Kasumi-1 (cell line): ENCODE results near the gene CBFA2T2.
A peak's percentile ranks its signal among the peaks of the same experiment; 100 is the strongest.

Experiments used
- DNase-seq, 2 experiments: peaks; one replicate each; lab custom pipeline; 2025; lab: John Stamatoyannopoulos, UW

The CBFA2T2 gene

DNA sequence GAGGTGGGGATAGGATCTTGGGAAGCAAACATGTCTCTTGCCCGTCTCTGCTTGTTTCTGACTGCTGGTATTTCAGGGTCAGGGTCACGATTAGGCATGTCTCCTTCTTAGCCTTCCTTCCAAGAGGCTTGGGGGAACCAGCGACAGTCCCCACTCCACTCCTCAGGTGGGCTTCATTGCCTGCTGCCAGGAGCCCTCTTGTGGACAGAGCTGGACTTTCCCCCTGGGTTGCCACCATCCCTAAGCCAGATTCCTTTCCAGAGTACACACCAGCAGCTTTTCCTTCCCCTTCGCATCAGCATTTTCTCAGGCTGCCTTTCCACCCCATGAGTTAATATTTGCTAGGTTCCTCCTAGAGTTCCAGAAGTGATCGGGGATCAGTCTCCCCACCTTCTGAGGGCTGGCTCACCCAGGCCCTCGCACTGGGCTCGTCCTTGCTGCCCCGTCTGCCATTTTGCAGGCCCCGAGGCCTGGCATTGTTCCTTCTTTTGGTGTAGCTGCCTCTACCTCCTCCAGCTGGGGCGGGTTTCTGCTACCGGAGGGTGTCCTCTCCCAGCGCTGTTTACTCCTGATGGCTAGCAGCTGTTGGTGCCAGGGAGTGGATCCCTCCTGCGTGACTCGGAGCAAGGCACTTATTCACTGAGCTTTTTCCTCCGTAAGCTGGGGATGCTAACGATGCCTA is 163.5 kb downstream of the CBFA2T2 start:
- DNase-seq, result peak; percentile 65 to 67

DNA sequence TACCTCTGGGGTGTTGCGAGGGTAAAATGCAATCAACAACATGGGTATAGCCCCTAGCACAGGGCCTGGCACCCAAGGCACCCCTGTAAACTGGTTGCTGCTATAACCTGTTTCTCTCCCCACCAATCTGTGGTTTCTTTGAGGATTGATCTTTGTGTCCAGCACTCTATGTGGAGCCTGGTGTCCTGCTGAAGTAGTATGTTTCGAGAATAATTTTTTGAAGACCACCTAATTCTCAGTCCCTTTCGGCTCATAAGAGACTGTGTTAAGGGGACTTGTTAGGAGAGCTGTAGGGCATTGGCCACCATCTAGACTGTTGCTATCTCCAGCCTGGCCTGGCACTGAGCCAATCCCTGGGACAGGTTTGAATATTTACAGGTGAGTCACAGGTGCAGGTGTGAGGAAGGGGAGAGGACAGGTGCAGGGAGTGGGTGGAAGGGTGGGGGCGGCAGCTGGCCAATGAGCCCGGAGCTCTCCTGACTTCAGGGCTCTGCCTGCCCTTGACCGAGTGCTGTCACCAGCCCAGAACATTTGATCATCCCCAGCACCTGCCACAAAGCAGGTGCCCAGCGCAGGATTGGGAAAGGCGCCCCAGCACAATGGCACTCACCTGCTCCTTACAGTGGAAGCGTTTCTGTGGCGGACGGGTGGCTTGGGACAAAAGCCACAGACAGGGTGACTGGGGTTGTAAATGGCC is 164.2 kb downstream of the CBFA2T2 start:
- no peak for DNase-seq

DNA sequence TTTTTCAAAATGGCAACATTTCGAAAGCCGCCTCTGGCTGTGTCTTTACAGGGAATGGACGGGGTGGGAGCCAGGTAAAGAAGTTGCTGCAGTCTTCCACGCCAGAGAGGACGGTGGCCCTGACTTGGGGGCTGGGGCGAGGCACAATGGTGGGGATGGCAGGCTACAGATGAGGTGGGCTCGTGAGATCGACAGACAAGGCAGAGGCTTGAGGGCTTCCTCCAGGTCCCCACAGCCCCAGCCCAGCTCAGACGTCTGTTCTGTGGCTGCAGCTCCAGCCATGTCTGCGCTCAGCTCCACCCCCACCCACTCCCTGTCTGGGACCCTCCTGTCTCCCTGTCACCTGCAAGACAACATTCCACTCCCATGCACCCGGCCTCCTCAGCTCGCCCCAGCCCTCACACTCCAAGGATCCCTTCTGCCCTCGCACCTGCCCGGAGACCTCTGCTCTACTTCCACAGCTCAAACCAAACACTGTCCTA is 164.8 kb downstream of the CBFA2T2 start:
- no peak for DNase-seq

DNA sequence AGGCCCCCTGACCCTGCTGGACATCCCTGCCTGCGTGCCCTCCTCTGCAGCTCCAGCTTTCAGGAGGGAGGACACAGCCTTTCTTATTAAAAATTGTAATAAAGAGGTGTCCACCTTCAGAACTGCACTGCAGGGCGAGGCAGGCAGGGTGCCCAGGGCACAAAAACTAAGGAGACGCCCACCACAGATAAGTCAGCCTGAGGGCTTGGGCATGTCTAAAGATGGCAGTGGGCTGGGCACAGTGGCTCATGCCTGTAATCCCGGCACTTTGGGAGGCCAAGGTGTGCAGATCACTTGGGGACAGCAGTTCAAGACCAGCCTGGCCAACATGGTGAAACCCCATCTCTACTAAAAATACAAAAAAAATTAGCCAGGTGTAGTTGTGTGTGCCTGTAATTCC is 165.3 kb downstream of the CBFA2T2 start:
- no peak for DNase-seq

DNA sequence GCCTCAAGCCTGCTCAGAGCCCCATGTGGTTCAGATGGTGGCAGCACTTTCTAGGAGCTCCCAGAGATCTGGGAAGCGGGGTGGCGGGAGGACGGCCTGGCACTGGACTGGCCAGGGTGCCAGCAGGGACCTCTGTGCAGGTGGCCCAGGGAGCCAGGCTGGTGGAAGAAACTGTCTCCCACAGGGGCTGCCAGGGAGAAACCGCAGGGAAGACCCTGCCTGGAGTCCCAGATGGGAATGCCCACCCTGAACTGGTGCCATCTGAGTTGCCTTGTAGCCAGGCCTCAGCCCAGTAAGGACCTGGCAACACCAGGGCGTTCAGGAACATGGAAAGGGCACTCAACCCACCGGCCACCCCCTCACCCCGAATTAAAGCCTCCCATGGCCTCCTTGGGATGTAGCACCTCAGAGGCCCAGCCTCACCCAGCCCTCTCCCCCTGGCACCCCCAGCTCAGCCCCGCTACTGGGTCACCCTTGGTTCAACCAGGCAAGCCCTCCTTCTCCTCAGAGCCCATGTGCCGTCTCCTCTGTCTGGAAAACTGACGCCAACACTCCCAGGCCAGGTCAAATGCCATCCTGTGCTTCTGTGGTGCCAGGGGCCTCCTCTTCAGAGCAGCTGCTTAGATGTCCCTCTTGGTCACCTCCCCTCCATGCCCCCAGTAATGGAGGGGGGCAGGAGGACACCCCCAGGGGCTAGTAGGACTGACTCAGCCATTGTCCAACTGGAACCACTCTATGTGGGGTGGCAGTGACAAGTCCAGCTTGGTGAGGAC is 166.3 kb downstream of the CBFA2T2 start:
- no peak for DNase-seq

DNA sequence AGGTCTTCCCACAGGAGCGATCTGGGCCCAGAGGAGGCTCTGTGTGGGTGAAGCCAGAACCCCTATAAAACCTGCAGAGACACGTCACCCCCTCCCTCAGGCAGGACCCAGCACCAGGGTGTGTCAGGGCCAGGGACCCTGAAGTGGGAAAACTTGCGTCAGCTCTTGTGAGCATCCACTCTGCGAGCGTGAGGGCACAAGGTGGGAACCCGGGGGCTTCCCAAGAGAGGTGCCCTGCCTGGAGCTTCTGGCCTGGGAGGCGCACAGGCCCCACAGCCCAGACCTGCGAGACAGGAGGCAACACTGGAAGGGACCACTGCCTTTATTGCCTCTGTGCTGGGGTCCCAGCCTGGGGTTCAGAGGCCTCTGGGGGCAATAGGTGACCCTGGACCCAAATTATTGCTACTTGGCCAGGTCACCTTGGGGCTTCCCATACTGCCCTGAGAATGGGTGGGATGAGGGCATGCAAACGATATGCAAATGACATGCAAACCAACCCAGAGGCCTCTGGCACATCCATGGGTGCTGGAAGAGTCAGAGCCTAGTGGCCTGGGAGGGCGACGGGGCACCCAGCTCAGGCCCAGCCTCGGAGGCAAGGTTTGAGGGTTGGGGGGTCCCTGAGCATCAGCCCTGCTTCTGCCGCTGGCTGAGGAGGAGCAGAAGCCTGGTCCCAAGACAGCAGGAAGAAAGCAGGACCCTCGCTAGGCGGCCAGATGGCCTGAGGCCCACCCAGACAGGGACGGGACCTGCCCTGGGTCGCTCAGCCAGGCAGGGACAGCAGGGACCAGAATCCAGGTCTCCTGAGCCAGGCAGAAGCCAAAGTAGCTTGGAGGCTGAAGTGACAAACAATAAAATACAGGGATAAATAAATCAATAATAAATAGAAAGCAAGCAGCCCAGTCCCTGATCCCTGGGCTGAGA is 167.1 kb downstream of the CBFA2T2 start:
- DNase-seq, result no peak

DNA sequence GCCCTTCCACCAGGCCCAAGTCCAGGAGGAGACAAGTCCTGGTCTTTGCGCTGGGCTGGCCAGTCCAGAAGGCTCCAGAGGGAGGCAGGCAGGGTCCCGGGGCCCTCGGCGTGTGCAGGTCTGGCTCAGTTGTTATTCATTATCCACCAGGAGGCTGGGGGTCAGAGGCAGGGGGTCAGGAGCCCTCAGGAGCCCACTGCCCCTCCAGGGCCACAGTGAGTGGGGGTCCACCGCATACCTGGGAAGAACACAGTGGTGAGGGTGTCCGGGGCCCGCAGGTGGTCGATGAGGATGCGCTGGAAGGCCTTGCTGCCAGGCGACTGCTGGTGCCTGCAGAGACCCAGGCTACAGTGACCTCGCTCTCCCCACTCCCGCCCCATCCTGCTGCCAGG is 167.8 kb downstream of the CBFA2T2 start:
- DNase-seq, result no peak

DNA sequence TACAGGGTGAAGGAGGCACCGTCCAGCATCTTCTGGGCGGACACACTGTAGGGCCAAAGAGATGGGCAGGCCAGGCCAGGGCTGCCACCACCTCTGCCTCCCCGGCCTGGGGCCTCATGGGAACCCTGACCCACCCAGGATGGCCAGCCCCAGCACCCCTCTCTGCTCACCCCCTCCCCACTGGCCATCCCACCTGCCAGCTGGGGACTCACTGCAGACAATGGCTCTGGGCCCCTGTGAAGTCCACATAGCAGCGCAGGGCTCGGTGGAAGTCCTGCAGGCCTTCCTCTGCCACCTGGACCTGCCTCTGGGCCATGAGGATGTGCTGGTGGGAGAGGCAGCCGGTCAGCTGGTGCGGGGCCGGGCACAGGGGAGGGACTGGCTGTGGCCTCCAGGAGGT is 168.6 kb downstream of the CBFA2T2 start:
- DNase-seq, result no peak

DNA sequence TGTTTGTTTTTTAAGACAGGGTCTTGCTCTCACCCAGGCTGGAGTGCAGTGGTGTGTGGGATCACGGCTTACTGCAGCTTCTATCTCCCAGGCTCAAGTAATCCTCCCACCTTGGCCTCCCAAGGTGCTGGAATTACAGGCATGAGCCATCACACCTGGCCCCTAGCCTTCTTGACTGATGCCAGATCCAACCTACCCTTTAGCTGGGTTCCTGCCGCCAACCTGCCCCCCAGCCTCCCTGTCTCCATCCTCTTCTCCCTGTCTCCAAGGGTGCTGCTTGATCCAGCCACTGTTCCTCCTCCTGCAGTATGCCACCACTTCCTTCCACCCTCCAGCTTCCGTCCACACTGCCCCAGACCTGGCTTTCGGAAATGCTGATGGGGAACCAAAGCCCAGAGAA is 169.0 kb downstream of the CBFA2T2 start:
- DNase-seq, result no peak

DNA sequence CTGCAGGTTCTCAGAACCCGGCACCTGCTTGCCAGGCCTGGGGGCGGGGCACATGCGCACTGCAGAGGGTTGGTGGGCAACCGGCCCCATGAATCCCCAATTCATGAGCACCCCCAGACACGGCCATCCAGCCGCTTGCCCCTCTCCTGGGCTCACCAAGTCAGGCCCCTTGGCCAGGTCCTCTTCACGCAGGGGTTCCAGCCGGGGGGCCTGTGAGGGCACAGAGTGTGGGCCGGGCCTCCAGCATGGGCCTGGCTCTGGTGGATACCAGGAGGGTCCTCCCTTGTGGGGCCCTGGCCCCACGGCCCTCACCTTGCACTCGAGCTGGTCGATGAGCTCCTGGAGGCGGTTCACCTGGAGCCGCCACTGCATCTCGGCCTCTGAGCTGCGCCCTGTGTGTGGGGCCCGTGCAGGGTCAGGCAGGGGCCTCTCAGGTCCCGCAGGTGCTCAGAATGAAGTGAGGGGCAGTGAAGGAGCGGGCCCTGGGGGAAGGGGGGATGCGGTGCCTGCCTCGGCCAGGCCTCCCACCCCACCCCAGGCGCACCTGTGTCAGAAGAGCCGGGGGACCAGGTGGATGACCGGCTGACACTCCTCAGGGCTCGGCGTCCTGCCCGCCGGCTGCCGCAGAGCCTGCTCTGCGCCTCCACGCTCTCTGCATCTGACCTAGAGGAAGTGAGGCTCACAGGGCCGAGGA is 169.6 kb downstream of the CBFA2T2 start:
- no peak for DNase-seq

DNA sequence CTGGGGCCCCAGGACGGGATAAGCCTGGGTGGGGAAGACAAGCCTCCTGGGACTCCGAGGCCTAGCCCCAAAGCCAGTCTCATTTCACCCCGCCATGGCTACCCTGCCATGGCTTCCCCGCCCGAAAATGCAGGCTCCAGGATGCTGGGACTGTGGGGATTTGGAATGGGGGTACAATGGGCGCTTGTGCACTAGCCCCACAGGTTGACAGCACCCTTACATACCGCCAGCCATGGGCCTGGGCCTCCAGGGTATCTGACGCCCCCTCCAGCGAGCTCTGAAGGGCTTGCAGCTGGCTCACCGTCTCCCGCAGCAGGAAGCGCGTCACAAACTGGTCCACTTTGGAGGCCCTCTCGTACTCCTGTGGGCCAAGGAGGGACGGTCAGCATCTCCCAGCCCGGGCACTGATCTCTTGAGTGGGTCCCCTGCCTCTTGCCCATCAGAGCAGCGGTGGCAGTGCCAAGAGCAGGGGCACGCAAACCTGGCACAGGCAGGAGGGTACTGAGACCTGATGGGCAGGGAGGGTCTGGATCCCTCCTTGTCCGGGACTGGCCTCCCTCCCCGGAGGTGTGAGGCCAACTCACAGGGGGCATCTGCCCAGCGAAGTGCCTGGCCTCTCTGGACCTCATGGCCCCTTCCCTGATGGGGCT is 170.3 kb downstream of the CBFA2T2 start:
- no peak for DNase-seq

DNA sequence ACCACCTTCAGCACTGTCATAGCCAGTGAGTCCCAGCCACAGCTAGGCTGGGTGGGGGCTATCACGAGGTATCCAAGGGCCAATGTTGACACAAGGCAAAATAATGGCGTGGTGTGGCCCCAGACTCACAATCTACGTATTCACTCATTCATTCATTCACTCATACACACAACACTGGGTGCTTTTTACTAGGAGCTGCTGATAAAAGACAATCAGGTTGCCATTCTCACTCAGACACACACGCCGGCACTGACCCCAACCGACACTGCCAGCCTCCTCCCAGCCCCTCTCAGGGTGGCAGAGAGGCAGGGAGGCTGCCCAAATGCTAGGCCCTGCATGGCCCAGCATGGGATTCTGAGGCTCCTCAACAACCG is 170.8 kb downstream of the CBFA2T2 start:
- no peak for DNase-seq

DNA sequence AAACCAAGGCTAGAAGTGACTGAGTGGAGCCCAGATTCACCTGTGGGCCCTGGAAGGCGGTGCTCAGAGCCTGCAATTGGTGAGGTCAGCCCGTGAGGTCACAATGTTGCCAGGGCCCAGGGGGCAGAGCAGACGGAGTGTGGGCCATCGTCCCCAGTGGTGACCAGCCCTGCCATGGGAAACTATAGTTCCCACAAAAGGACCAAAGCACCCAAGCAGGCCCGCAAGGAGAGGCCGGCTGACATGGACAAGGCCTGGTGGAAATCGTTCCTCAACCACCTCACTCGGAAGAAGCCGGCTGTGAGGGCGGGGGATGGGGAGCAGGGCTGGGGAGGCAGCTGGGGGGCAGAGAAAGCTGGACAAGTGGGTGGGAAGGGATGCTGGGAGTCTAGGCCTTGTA is 172.3 kb downstream of the CBFA2T2 start, which contains the start of gene C20orf144:
Gene C20orf144 (plus strand): TSS at position 156 of the 400 bp plus-strand sequence. CDS start 19 bp downstream, at position 175.
- no peak for DNase-seq

DNA sequence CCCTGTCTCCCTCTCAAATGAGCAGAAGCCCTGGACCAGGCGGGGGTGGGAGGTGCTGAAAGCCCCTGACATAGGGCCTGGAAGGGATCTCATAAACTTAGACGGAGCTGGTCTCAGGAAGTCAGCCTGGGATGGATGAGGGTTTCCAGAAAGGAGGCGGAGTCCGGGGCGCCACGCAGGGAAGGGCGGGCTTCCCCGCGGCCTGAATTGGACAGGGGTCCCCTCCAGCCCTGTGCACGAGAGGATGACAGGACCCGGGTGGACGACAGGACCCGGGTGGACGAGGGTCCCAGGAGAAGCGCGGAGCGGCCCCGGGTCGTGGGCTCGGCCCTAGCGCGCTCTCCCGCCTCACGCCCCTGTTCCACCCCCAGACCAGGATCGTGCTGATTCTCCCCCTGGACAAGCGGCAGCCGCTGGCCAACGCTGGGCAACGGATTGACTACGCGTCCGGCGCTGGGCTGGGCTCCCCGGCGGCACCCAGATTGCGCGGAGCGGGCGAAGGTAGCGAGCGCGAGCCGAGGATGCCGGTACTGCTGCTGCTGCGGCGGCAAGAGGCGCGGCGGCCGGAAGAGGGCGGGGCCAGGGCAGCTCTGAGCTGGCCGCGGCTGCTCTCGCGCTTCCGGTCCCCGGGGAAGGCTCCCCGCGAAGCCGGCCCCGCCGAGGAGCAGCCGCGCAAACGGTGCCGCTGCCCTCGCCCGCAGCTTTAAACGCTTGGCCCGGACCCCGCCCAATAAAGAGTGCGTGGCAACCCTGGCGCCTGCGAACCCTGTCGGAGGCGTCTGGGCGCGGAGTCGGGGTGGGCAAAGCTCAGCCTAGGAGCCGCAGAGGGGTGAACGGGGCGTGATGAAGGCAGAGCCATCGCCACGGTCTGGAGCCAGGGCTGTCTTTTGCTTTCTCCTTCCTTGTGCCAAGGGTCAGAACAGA is 173.5 kb downstream of the CBFA2T2 start:
- peak; percentile 61 to 62 for DNase-seq

DNA sequence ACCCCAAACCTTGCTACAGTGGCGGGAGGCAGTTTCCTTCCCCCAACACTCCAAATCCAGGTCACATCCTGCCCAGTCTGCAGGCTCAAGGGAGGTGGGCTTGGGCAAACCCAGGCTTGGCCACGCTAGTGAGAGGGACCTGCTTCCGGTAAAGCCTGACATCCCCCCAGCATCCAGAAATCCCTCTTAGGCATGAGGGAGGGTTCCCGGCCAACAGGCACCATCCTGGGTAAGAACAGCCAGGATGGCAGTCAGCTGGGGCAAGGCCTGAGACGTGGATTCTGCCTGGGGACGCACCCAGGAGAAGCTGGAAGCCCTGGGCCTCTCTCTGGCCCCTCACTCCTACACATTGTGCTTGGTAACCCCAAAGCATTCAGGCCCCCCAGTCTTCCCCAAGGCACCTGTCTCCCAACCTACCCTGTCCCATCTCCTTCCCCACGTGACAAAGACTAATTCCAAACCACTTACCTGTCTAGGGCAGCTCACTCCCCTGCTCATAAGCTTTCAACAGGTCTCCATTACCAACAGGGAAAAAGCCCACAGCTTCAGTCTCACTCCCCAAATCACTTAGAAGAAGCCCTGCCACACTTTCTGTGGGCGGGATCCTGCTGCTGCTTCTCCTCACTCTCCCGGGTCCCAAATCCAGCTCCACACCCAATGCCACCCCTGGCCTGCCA is 174.3 kb downstream of the CBFA2T2 start:
- no peak for DNase-seq

DNA sequence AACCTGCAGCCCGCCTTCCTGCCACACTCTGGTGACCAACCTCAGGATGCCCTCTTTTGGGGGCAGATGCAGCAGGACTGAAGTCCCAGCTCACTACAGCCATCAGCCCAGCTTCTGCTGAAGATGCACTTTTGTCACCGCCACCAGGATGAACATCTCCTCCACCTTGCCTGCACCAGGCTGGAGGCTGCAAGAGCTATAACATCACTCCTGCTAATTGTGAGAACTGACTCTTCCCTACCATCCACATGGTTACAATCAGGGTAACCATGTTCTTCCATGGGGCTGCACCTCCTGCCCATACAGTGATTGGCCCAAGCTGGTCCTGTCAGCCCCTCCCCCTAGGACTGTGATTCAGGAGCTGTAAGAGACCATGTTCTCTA is 174.9 kb downstream of the CBFA2T2 start:
- no peak for DNase-seq

DNA sequence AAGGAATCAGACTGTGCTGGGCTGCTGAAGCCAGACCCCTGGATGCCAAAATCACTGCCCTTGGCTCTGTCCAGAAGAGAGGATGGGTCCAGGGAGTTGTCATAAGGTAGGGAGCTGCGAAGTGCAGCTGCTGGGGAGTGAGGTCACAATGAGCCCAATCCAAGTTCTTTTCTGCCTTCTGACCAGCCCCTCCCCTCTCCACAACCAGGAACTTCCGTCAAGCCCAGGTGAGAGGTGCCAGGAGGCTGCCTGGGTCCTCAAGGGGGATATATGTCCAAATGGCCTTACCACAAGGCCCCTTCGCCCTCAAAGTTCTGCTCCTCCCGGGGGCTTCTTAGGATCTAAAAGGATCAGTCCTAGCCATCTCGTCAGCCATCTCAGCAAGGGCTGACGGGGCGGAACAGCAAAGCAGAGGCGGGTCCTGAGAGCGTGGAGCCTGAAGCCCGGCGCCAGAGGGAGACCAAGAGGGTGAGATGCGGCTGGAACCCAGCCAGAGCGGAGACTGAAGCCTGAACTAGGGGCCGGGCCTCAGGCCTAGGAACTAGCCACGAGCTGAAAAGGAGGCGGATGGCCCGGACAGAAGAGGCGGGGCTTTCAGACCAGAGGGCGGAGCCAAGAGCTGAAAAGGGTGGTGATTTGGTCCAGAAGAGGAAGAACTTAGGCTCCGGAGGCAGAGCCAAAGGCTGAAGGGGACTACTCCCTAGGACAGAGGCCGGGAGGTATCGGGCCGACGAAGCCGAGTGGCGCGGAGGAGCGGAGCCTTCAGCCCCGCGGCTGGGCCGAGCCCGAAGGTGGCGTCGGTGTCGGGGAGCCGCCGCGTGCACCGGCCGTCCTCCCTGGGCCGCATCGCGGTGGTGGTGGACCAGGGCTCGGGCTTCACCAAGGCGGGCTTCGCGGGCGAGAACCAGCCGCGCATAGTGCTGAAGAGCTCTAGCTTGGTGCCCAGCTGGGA is 176.7 kb downstream of the CBFA2T2 start, which contains the start of gene ACTL10:
Gene ACTL10 (plus strand): TSS at position 651 of the 952 bp plus-strand sequence. CDS start 555 bp downstream, outside the sequence.
- peak; percentile 97 for DNase-seq

DNA sequence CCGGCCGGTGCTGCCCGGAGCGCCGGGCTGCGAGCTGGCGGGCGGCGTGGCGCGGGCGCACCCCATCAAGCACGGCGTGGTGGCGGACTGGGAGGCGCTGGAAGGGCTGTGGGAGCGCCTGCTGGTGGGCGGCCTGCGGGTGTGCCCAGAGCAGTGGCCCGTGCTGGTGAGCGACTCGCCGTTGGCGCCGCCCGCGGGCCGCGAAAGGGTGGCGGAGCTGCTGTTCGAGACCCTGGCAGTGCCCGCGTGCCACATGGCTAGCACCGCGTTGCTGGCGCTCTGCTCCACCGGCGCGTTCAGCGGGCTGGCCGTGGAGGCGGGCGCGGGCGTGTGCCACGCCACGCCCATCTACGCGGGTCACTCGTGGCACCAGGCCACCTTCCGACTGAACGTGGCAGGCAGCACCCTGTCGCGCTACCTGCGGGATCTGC is 177.4 kb downstream of the CBFA2T2 start:
- no peak for DNase-seq
